Colonic mucosa (tissue), 4 donors: Measurements from ENCODE around the gene OR2AJ1. TPM values are rescaled to one million over a fixed set of nuclear protein-coding genes. Genes with fewer than 3 reads are reported as not detected.

ENCODE experiments used
- DNase-seq: peaks from one replicate; pipeline ENCODE4 v3.0.0-alpha.2; 2020
- H3K27ac ChIP-seq: fragments of 200-600 bp; one replicate; pipeline ENCODE4 v1.8.0; 2021
- H3K27me3 ChIP-seq: fragments of 200-600 bp; one replicate; pipeline ENCODE4 v1.8.0; 2021
- H3K36me3 ChIP-seq: fragments of 200-600 bp; one replicate; pipeline ENCODE4 v1.8.0; 2021
- H3K4me1 ChIP-seq: fragments of 200-600 bp; one replicate; pipeline ENCODE4 v1.8.0; 2021; ENCODE audit warnings: mild to moderate bottlenecking
- H3K4me3 ChIP-seq: fragments of 200-600 bp; one replicate; pipeline ENCODE4 v1.8.0; 2021
- H3K9ac ChIP-seq, 2 donors: one replicate each; pipeline ENCODE4 v1.7.0; 2013; ENCODE audit warnings: control low read depth in 2 of 2, low read depth in 2 of 2, low read length in 2 of 2
- H3K9me3 ChIP-seq: fragments of 200-600 bp; one replicate; pipeline ENCODE4 v1.8.0; 2021
- intact Hi-C: fragments of 100-400 bp; cut with DNase I; formaldehyde crosslinking; loops from one replicate; pipeline ENCODE4 v1.14.1; 2022
- total RNA-seq, 2 donors: library from RNA; stranded (reverse); fragmentation: NEBNext Ultra II Directional in 1 of 2; extraction: Animal tissue kit (Norgen Biotek cat#: 25700) in 1 of 2; gene quantifications; one replicate each; pipeline ENCODE4 v1.2.1, GENCODE V29; 2021
- TF ChIP-seq, protein P1 (sequence below): fragments of 200-600 bp; IDR thresholded peaks from one replicate; pipeline ENCODE4 v1.8.0; 2022; ENCODE audit warnings: antibody characterized with exemption, mild to moderate bottlenecking
- donor health status: healthy.
- donor health status: DM: no; HTN: no; CAD: no.
- donor health status: DM: no; HTN: no; CAD: no.

The OR2AJ1 gene
- total RNA-seq, 2 donors from 2014 or later, result not detected

DNA sequence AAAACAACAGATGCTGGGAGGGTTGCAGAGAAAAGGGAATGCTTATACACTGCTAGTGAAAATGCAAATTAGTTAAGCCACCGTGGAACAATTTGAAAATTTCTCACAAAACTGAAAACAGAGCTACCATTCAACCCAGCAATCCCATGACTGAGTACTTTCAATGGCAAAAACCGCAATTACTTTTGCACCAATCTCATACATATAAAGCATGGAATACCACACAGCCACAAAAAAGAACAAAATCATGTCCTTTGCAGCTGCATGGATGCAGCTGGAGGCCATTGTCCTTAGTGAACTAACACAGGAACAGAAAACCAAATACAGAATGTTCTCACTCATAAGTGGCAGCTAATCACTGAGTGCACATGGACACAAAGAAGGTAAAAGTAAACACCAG, 10.9 kb upstream of the OR2AJ1 start:
- H3K36me3 ChIP-seq, result no peaks in the 10 kb centered on the region
- H3K27ac ChIP-seq, result no peak overlapping the region
- no peaks in the 10 kb centered on the region for H3K9me3 ChIP-seq
- intact Hi-C loops, result no loop called here
- DNase-seq, result no peak
- no peaks in the 10 kb centered on the region for H3K4me1 ChIP-seq
- H3K9ac ChIP-seq, result no peak overlapping the region
- TF ChIP-seq, protein P1, sequence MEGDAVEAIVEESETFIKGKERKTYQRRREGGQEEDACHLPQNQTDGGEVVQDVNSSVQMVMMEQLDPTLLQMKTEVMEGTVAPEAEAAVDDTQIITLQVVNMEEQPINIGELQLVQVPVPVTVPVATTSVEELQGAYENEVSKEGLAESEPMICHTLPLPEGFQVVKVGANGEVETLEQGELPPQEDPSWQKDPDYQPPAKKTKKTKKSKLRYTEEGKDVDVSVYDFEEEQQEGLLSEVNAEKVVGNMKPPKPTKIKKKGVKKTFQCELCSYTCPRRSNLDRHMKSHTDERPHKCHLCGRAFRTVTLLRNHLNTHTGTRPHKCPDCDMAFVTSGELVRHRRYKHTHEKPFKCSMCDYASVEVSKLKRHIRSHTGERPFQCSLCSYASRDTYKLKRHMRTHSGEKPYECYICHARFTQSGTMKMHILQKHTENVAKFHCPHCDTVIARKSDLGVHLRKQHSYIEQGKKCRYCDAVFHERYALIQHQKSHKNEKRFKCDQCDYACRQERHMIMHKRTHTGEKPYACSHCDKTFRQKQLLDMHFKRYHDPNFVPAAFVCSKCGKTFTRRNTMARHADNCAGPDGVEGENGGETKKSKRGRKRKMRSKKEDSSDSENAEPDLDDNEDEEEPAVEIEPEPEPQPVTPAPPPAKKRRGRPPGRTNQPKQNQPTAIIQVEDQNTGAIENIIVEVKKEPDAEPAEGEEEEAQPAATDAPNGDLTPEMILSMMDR, result no peak
- no peaks in the 10 kb centered on the region for H3K27me3 ChIP-seq
- no peak overlapping the region for H3K4me3 ChIP-seq

DNA sequence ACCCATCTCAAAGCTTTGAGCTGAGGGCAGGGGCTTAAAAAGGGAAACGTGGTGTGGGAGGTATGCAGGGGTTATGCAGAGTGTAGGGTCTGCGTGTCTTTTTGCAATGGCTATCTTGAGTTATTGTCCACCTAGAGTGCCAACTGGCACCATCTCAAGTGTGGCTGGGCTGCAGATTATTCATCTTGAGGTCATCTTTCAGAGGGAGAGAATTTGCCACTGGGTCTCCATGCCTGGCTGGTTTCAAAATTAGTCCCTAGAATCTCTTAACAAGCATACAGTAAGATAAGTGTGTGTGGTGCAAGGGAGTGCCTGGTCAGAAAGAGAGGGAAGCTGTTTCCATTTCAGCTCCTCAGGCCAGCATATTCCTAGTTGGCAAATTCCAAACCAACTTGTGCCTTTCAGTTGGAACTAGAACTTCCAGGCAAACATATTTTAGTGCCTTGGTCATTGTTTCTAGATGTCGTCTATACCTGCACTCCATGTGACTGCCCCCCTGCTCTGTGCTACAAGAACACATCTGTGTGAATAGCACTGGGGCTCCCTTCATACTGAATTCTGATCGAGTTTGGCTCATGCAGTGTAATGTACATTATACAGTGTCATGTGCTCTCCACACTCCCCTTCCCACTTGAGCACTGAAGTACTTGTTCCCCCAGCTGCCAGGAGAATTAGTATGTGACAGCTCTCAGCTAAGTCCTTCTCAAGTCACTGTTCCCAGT, 9.6 kb upstream of the OR2AJ1 start:
- no peaks in the 10 kb centered on the region for H3K9me3 ChIP-seq
- no peaks in the 10 kb centered on the region for H3K4me1 ChIP-seq
- no peaks in the 10 kb centered on the region for H3K36me3 ChIP-seq
- no peaks in the 10 kb centered on the region for H3K27me3 ChIP-seq
- no peak for DNase-seq
- TF ChIP-seq, protein P1, result no peak
- intact Hi-C loops, result no loop called here
- H3K9ac ChIP-seq, result no peak overlapping the region
- H3K4me3 ChIP-seq, result no peak overlapping the region
- no peak overlapping the region for H3K27ac ChIP-seq

DNA sequence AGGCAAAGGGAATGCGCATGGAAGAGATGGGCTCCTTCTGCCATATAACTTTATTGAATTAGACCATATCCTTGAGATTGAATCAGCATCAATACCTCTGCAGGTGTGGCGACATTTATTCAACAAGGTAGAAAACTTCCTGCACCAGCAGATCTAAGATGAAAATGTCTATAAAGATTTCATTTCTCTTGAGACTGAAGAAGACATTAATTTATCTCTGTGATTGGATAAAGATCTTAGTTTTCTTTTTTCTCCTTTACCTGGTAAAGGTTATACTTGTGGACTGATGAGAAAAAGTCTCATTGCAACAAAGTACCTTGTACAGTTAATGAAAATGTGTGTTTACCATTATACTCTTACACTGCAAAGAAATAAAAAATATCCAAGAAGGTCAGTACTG, 4.7 kb upstream of the OR2AJ1 start, which contains the start of gene OR2T8:
TSS of gene OR2T8 (plus strand) at position 301 of the 400 bp plus-strand sequence. CDS start 766 bp downstream, outside the sequence.
- Histone ChIP-seq H3K9me3 (no peaks in the 10 kb centered on the region), H3K27me3 (no peaks in the 10 kb centered on the region), H3K27ac (no peak within 1 kb of the TSS), H3K4me3 (no peak within 1 kb of the TSS), H3K4me1 (no peaks in the 10 kb centered on the region), H3K9ac (no peak within 1 kb of the TSS), H3K36me3 (no peaks in the 10 kb centered on the region)
- intact Hi-C loops, result no loop called here
- no peak for DNase-seq
- TF ChIP-seq, protein P1, result no peak

DNA sequence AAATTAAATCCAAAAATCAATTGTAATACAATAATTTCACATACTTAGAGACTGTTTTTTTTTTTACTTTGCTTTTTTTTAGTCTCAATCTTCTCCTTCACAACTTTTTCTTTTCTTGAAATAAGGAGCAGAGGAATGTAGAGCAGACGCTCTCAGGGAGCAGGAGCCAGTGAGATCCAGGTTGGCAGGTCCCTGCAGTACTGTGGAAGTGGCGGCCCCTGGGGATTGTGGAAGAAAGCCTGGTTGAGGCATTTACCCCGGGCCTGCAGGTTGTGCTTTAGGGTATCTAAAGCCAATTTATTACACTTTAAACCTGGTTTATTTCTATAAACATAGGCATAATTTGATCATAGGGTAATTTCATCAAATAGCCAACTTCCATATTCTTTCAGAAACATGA, 748 bp upstream of the OR2AJ1 start:
- Histone ChIP-seq H3K4me3 (no peak overlapping the region), H3K27me3 (no peaks in the 10 kb centered on the region), H3K4me1 (no peaks in the 10 kb centered on the region), H3K36me3 (no peaks in the 10 kb centered on the region), H3K9ac (no peak overlapping the region), H3K27ac (no peak overlapping the region), H3K9me3 (no peaks in the 10 kb centered on the region)
- TF ChIP-seq, protein P1, result no peak
- intact Hi-C loops, result no loop called here
- no peak for DNase-seq

DNA sequence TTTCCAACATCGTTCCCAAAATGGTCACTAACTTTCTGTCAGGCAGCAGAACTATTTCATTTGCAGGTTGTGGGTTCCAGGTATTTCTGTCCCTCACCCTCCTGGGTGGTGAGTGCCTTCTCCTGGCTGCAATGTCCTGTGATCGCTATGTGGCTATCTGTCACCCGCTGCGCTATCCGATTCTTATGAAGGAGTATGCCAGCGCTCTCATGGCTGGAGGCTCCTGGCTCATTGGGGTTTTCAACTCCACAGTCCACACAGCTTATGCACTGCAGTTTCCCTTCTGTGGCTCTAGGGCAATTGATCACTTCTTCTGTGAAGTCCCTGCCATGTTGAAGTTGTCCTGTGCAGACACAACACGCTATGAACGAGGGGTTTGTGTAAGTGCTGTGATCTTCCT, 9.3 kb downstream of the OR2AJ1 start:
- H3K4me1 ChIP-seq, result no peaks in the 10 kb centered on the region
- TF ChIP-seq, protein P1, result no peak
- H3K4me3 ChIP-seq, result no peak overlapping the region
- no peak overlapping the region for H3K9ac ChIP-seq
- DNase-seq, result no peak
- no peaks in the 10 kb centered on the region for H3K36me3 ChIP-seq
- no peaks in the 10 kb centered on the region for H3K9me3 ChIP-seq
- H3K27me3 ChIP-seq, result no peaks in the 10 kb centered on the region
- H3K27ac ChIP-seq, result no peak overlapping the region
- intact Hi-C loops, result no loop called here
